Memory B cell (primary cell): ENCODE results near the gene CACNA2D4.

Experiments used
- ATAC-seq: fragments of 150-1000 bp; cut with Tn5 transposase; 2 replicates; pipeline ENCODE4 v1.10.0; 2021; ENCODE audit warnings: low read depth, mild to moderate bottlenecking, moderate library complexity
- DNase-seq, 2 donors: peaks; one replicate each; pipeline ENCODE4 v3.0.0; 2022; ENCODE audit warnings: low spot score in 2 of 2
- H3K27ac Mint-ChIP-seq: one replicate; pipeline ENCODE4 v1.8.0; 2022; ENCODE audit warnings: mild to moderate bottlenecking, moderate library complexity, mixed read lengths
- H3K27me3 Mint-ChIP-seq: one replicate; pipeline ENCODE4 v1.8.0; 2022; ENCODE audit warnings: mixed read lengths
- H3K36me3 Mint-ChIP-seq: one replicate; pipeline ENCODE4 v1.8.0; 2022; ENCODE audit warnings: mild to moderate bottlenecking, mixed read lengths
- H3K4me1 Mint-ChIP-seq: one replicate; pipeline ENCODE4 v1.8.0; 2022; ENCODE audit warnings: mixed read lengths
- H3K4me3 Mint-ChIP-seq: one replicate; pipeline ENCODE4 v1.8.0; 2022; ENCODE audit warnings: mild to moderate bottlenecking, moderate library complexity, mixed read lengths
- H3K9me3 Mint-ChIP-seq: one replicate; pipeline ENCODE4 v1.8.0; 2022; ENCODE audit warnings: mixed read lengths

Gene CACNA2D4

DNA sequence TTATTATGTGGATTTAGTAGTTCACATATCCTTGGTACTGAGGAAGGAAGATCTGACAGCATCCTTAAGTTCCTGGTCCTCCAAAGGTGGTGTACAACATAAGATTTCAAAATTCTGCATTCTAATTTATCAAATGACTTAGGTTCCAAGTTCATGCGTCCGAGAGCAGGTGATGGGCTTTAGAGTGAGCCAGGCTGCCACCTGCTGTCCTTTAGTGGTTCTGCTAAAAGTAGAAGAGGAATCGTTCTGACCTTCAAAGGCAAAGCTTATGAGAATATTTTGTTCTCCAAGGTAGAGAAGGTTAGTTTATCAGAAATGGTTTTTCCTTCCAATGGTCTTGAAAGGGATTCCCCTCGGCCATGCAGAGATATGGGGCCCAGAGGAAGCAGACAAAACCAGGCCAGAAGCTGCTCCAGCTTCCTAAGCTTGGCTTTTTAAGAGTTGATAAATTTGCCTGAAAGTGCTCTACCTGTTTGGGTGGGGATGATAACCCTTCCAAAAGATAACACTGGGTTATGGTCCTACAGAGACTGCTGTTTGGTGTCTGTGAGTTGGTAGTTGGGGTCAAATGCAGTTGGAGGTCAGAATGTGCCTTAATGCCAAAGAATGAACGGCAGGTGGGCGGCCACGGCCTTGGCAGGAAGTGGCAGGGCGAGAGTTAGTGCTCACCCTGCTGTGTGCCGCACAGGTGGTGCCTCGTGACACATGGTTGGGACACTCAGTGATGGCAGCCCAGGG is 127.2 kb downstream of the CACNA2D4 start:
- peaks cover 6% of the 10 kb centered on the region for H3K36me3 Mint-ChIP-seq

DNA sequence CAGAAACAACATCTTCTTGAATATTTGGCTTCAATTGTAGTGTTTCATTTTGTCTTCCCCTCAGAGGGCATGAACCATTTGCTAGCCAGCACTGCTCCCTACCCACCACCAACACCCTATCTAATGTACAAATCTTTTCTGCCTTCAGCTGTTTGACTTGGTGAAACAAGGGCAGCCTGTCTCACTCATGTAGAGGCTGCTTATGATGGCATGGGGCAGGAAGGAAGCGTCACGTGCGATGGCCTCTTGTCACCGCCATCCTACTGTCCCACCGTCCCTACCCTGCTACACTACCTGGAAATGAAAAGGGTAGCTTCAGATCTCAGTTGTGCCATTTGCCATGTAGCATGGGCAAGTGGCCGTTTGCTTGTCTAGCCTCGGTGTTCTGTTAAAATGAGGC is 128.0 kb downstream of the CACNA2D4 start:
- H3K27me3 Mint-ChIP-seq: no peaks in the 10 kb centered on the region
- DNase-seq (no peak), ATAC-seq (no peak)
- no peak overlapping the region for H3K4me3 Mint-ChIP-seq
- H3K4me1 Mint-ChIP-seq: peaks cover 9% of the 10 kb centered on the region
- H3K9me3 Mint-ChIP-seq: no peaks in the 10 kb centered on the region
- peaks cover 8% of the 10 kb centered on the region for H3K36me3 Mint-ChIP-seq
- no peak overlapping the region for H3K27ac Mint-ChIP-seq

More for the DNA sequence above, 127.2 kb downstream of the CACNA2D4 start:
- H3K27ac Mint-ChIP-seq: peak overlapping the region; percentile 78
- no peaks in the 10 kb centered on the region for H3K27me3 Mint-ChIP-seq
- peak in 1 of 2 donors; percentile 65 for DNase-seq
- H3K4me1 Mint-ChIP-seq: peaks cover 13% of the 10 kb centered on the region
- ATAC-seq: peak; percentile 36
- no peak overlapping the region for H3K4me3 Mint-ChIP-seq
- no peaks in the 10 kb centered on the region for H3K9me3 Mint-ChIP-seq

DNA sequence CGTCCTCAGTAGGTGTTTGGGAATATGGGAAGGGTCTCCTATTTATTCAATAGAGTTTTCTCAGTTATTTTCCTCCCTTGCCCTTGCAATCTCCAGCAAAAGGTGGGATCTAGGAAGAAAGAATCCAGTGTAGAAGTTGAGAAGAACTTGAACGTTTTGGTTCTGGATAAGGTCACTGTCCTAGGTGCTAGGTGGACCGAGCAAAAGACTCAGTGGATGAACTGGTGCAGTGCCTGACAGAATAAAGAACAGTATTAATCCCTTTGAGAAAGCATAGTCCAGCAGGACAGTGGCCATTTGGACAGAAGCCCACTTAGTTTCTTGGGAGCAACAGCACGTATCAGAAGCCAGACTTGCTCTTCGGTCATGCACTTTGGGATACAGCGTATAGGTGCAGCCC is 130.7 kb downstream of the CACNA2D4 start:
- Mint-ChIP-seq H3K9me3 (no peaks in the 10 kb centered on the region), H3K36me3 (peaks cover 13% of the 10 kb centered on the region), H3K4me1 (peaks cover 9% of the 10 kb centered on the region), H3K4me3 (no peak overlapping the region), H3K27me3 (no peaks in the 10 kb centered on the region), H3K27ac (no peak overlapping the region)
- DNase-seq (no peak), ATAC-seq (no peak)

DNA sequence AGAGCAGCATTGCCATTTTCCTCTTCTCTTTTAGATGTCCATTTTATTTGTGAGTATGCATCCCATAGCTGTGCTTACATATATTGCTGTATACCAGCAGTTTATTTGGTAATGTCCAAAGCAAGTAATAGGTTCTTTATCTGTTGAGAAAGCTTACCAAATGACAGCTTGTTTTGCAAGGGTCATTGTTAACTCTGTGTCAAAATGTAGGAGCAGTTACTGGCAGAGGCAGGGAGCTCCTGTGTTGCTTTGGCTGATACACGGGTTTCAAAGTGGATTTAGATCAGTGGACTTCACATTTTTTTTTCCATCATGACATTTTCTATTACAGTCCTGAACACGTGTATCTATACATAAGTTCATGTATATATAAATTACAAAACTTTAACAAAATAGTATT is 136.2 kb downstream of the CACNA2D4 start:
- H3K9me3 Mint-ChIP-seq: no peaks in the 10 kb centered on the region
- H3K27me3 Mint-ChIP-seq: no peaks in the 10 kb centered on the region
- H3K36me3 Mint-ChIP-seq: peaks cover 25% of the 10 kb centered on the region
- no peak overlapping the region for H3K4me3 Mint-ChIP-seq
- H3K4me1 Mint-ChIP-seq: no peaks in the 10 kb centered on the region
- H3K27ac Mint-ChIP-seq: no peak overlapping the region
- no peak for DNase-seq
- ATAC-seq: no peak

DNA sequence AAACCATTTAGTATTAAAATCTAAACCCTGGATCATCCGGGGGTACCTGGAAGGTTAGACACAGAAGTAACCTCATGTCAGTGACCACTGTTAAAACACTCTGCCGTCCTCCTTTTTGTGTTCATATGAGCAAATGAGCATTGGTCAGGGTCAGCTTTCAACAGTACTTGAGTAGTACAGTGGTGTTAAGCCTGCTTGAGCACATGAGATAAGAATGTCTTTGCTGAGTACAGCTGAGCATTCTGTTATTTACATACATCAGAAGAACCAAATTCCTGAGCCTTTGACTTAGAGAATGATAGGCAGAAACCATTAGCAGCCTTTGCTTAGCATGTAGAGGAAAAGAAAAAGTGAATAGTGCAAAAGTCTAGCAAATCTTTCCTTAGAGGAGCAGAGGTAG is 136.7 kb downstream of the CACNA2D4 start:
- Mint-ChIP-seq H3K4me3 (no peak overlapping the region), H3K36me3 (peaks cover 22% of the 10 kb centered on the region), H3K27ac (no peak overlapping the region)

DNA sequence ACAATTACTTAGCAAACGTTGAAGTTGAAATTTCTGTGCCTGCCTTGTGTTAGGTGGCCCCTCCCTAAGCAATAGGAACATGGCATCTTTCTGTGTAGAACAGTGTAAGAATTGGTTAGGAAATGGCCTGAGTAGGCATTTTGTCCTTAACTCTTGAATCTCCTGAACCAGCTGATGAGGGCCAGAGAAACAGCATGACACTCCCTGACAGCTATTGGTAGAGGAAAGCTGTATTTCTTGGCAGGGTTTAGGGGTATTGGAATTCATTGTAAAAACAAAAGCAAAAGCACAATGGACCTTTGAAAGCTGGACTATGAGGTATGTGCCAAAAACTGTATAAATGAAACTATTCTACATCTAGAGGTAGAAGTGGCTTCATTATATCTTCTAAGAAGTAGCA is 138.7 kb downstream of the CACNA2D4 start:
- peaks cover 26% of the 10 kb centered on the region for H3K36me3 Mint-ChIP-seq
- no peak for ATAC-seq
- H3K4me3 Mint-ChIP-seq: no peak overlapping the region

More for the DNA sequence above, 136.7 kb downstream of the CACNA2D4 start:
- Mint-ChIP-seq H3K4me1 (no peaks in the 10 kb centered on the region), H3K27me3 (no peaks in the 10 kb centered on the region), H3K9me3 (no peaks in the 10 kb centered on the region)
- no peak for DNase-seq
- no peak for ATAC-seq

DNA sequence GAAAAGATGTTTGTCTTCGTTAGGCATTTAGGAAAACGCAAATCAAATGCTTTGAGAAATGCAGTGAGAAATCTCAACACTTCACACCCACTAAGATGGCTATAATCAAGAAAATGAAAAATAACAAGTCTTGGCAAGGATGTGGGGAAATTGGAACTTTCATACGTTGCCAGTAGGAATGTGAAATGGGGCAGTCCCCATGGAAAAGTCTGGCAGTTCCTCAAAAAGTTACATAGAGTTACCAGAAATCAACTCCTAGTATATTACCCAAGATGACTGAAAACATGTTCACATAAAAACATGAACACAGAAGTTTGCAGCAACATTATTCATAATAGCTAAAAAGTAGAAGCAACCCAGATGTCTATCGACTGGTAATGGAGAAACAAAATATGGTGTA is 139.5 kb downstream of the CACNA2D4 start:
- Mint-ChIP-seq H3K9me3 (no peaks in the 10 kb centered on the region), H3K36me3 (peaks cover 27% of the 10 kb centered on the region), H3K27me3 (no peaks in the 10 kb centered on the region), H3K27ac (no peak overlapping the region), H3K4me1 (peaks cover 3% of the 10 kb centered on the region), H3K4me3 (no peak overlapping the region)
- DNase-seq (no peak), ATAC-seq (no peak)

More for the DNA sequence above, 138.7 kb downstream of the CACNA2D4 start:
- H3K27me3 Mint-ChIP-seq: no peaks in the 10 kb centered on the region
- no peaks in the 10 kb centered on the region for H3K9me3 Mint-ChIP-seq
- peaks cover 3% of the 10 kb centered on the region for H3K4me1 Mint-ChIP-seq
- DNase-seq: no peak
- H3K27ac Mint-ChIP-seq: no peak overlapping the region

DNA sequence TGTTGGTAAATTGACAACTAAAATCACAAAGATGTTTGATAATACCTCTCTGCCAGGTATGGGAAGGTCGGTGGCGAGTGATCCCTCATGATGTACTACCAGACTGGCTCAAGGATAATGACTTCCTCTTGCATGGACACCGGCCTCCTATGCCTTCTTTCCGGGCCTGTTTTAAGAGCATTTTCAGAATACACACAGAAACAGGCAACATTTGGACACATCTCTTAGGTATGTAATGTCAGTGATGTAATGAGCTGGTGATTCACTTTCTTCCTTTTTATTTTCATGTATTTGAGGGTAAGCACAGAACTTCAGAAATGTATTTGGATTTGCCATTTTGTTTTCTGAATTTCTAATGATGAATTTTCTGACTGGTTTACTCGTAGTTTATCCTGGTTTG is 140.7 kb downstream of the CACNA2D4 start:
- peaks cover 3% of the 10 kb centered on the region for H3K4me1 Mint-ChIP-seq
- ATAC-seq: no peak
- peaks cover 31% of the 10 kb centered on the region for H3K36me3 Mint-ChIP-seq
- no peak overlapping the region for H3K4me3 Mint-ChIP-seq
- no peak for DNase-seq
- no peaks in the 10 kb centered on the region for H3K9me3 Mint-ChIP-seq
- no peak overlapping the region for H3K27ac Mint-ChIP-seq
- H3K27me3 Mint-ChIP-seq: no peaks in the 10 kb centered on the region

DNA sequence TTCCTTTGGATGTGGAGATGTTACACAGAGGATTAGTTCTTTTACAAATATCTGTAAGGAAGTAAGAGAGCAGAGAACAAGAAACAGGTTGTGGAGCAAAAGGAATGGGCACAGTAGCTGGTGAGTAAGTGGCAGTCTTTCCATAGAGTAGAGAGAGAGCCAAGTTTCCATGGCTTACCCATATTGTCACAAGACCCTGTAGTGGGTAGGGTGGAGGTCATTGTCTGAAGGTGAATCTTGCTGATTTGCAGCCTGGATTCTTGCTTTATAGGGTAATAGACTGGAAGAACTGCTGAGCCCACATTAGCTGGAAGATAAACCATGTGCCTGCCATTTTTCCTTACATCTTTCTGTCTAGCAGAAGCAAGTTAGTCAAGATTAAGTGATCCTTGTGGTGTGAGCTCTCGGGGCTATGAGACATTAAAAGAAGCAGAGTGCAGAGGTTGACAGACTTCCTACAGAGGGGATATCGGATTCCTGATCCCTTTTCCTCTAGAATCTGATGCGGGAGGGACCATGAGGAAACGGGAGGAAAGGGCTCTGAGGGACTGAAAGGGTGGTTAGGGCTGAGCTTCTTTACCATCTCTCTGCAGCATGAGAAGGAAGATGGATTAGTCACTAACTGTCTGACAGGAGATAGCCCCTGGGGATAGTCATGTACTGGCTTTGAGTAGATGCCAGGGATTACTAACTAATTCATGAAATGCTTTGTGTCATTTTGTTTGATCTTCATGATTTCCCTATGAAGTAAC is 142.1 kb downstream of the CACNA2D4 start:
- Mint-ChIP-seq H3K36me3 (peaks cover 33% of the 10 kb centered on the region), H3K27me3 (no peaks in the 10 kb centered on the region), H3K4me3 (no peak overlapping the region), H3K9me3 (no peaks in the 10 kb centered on the region), H3K4me1 (peaks cover 3% of the 10 kb centered on the region), H3K27ac (no peak overlapping the region)
- DNase-seq: no peak
- ATAC-seq: no peak

DNA sequence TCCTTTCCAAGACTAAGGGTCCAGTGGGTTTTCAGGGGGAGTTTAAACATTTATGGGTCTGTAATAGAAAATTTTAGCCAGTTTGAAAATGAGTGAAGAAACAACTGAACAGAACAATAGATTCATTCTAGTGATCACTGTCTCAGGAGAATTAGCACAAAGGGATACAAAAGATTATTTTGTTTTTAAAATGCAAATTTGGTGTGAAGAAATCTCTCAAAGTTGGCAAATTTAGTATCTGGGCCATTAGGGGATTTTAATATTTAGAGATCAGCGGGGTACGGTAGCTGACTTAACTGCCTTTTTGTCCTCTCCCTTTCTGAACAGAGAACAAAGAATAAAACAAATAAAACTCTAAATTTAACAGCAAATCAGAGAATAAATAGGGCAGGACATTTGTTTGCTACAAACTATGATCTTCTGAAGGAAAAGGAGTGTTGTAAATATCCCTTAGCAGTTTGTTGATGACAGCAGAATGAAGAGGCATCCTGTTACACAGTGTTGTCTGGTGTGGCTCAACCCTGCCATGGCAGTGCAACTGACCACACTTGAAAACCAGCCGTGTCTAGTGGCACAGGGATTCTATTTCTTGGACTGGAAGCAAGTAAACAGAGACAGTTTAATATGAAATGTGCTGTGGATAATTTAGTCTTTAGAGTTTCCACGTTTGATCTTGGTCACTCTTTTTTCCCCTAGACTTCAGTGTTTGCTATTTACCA is 144.4 kb downstream of the CACNA2D4 start:
- Mint-ChIP-seq H3K36me3 (peaks cover 28% of the 10 kb centered on the region), H3K27me3 (no peaks in the 10 kb centered on the region), H3K4me1 (peaks cover 3% of the 10 kb centered on the region), H3K9me3 (no peaks in the 10 kb centered on the region), H3K27ac (no peak overlapping the region), H3K4me3 (no peak overlapping the region)
- DNase-seq (no peak), ATAC-seq (no peak)

DNA sequence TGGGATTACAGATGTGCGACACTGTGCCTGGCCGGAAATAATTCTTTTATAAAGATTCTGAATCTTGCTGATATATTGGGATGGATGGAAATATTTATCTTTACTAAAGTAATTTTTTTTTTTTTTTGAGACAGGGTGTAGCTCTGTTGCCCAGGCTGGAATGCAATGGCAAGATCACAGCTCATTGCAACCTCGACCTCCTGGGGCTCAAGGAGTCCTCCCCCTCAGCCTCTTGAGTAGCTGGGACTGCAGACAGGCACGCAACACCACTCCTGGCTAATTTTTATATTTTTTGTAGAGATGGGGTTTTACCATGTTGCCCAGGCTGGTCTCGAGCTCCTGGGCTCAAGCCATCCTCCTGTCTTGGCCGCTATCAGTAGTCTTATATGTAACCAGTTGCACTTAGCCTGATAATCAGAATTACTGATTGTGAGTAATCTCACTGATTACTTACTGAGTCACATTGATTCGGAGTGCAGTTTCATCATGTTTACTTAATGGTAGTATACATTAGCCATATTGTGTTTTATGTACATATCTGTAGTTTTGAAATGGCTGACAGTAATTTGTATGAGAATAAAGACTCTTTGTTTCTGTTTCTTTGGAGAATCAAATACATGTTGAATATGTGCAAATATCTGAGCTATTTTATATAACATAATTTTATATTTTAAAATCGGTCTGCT is 148.5 kb downstream of the CACNA2D4 start:
- ATAC-seq (no peak), DNase-seq (no peak)
- H3K9me3 Mint-ChIP-seq: no peaks in the 10 kb centered on the region
- no peak overlapping the region for H3K4me3 Mint-ChIP-seq
- no peak overlapping the region for H3K27ac Mint-ChIP-seq
- no peaks in the 10 kb centered on the region for H3K27me3 Mint-ChIP-seq
- peaks cover 13% of the 10 kb centered on the region for H3K36me3 Mint-ChIP-seq
- peaks cover 3% of the 10 kb centered on the region for H3K4me1 Mint-ChIP-seq

DNA sequence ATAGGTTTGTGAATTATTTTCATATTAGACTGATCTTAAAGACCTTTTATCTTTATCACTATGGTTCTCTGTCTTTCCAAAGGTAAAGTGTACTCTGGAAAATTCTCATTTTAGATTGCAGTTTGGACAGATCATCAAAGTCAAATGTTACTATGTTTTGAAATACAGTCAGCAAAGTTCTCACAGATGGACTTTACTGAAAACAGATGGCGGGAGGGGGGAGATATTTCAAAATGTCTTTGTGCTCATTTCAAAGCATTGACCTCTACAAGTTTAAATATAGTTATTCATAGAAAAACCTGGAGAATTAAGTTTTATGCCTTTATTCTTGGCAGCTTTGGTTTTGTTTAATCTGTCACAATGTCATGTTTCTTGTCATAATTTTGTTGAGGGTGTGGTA is 149.8 kb downstream of the CACNA2D4 start:
- no peaks in the 10 kb centered on the region for H3K27me3 Mint-ChIP-seq
- H3K36me3 Mint-ChIP-seq: peaks cover 8% of the 10 kb centered on the region
- no peak for DNase-seq
- H3K9me3 Mint-ChIP-seq: no peaks in the 10 kb centered on the region
- H3K27ac Mint-ChIP-seq: no peak overlapping the region
- H3K4me1 Mint-ChIP-seq: peaks cover 3% of the 10 kb centered on the region
- ATAC-seq: no peak
- H3K4me3 Mint-ChIP-seq: no peak overlapping the region

DNA sequence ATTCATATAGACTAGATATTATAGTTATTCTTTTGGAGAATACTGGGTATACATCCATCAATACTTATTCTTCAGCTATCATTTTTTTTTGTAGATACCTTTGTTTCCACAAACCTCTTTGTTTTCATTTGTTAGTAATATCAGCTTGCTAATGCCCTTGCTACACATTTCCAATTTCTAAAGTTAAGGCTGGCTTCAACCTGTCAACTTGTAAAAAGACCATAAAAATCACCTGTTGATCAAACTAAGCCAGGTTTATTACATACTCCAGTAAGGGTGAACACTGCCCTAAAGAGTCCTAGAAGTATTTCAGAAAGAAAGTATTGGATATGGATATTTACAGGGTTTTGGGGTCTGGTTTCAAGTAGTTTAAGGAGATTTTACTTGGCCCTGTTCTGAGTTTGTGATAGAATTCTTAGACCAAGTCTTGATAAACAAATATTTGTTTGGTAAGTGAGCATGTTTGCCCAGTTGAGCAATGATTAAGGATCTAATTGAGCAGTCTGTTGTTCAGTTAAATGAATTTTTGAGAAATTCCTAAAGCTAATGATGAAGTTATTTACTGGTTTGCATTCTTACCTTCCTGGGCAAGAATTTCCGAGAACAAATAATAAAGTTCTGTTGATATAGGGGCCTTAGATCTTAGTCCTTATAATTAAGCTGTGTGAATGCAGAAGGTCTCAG is 150.9 kb downstream of the CACNA2D4 start:
- no peak overlapping the region for H3K27ac Mint-ChIP-seq
- H3K27me3 Mint-ChIP-seq: no peaks in the 10 kb centered on the region
- DNase-seq (no peak), ATAC-seq (no peak)
- H3K4me3 Mint-ChIP-seq: no peak overlapping the region
- H3K4me1 Mint-ChIP-seq: peaks cover 3% of the 10 kb centered on the region
- no peaks in the 10 kb centered on the region for H3K9me3 Mint-ChIP-seq
- peaks cover 6% of the 10 kb centered on the region for H3K36me3 Mint-ChIP-seq
